Right renal cortex interstitium (tissue), 3 donors: ENCODE measurements around the gene RGL4. TPM values are rescaled to one million over a fixed set of nuclear protein-coding genes. Genes with fewer than 3 reads are reported as not detected.
"Not testable (repeated sequence)": the region's sequence is repeated elsewhere in the genome, so short reads cannot be mapped to it uniquely, and the experiment has no call there.

Source experiments
- DNase-seq, 3 donors: peaks; one replicate each; pipeline ENCODE4 v3.0.0-alpha.2; 2013; ENCODE audit warnings: low read depth in 3 of 3, low spot score in 2 of 3
- polyA plus RNA-seq, 3 donors: library from polyadenylated mRNA; unstranded; fragments of 120-200 nt; gene quantifications; one replicate each; pipeline ENCODE4 v1.2.1, GENCODE V29; 2013; ENCODE audit not compliant: insufficient read length in 3 of 3

RGL4 gene
- polyA plus RNA-seq, 3 donors = 1.8 to 3.1 (median 2.1) TPM

GRCh38 chr22:23676841-23677700 lies 13.7 kb upstream of the RGL4 start:
- not testable (repeated sequence) for DNase-seq

GRCh38 chr22:23677701-23677995 lies 13.2 kb upstream of the RGL4 start:
- DNase-seq = no peak

- no peak for DNase-seq
Measured at GRCh38 chr22:23678133-23678532, 12.7 kb upstream of the RGL4 start.

- DNase-seq = no peak
Measured at GRCh38 chr22:23681026-23681809, 9.6 kb upstream of the RGL4 start.

- DNase-seq = no peak
Measured at GRCh38 chr22:23682077-23682476, 8.7 kb upstream of the RGL4 start.

GRCh38 chr22:23682827-23683355 lies 7.9 kb upstream of the RGL4 start:
- DNase-seq = no peak

GRCh38 chr22:23683545-23683944 lies 7.3 kb upstream of the RGL4 start:
- DNase-seq = no peak

GRCh38 chr22:23684026-23684425 lies 6.8 kb upstream of the RGL4 start:
- DNase-seq = no peak

GRCh38 chr22:23684561-23685031 lies 6.2 kb upstream of the RGL4 start:
- no peak for DNase-seq

GRCh38 chr22:23685205-23685784 lies 5.5 kb upstream of the RGL4 start:
- no peak for DNase-seq

GRCh38 chr22:23686416-23687024 lies 4.3 kb upstream of the RGL4 start:
- no peak for DNase-seq

GRCh38 chr22:23688121-23688520 lies 2.7 kb upstream of the RGL4 start:
- no peak for DNase-seq

- no peak for DNase-seq
Measured at GRCh38 chr22:23688571-23688970, 2.2 kb upstream of the RGL4 start.

GRCh38 chr22:23689414-23689813 lies 1.4 kb upstream of the RGL4 start:
- no peak for DNase-seq

- DNase-seq = no peak
Measured at GRCh38 chr22:23691748-23692423, 1.1 kb downstream of the RGL4 start.

GRCh38 chr22:23692598-23693291 lies 1.9 kb downstream of the RGL4 start:
- no peak for DNase-seq

- DNase-seq = no peak
Measured at GRCh38 chr22:23693979-23694680, 3.3 kb downstream of the RGL4 start.

- no peak for DNase-seq
Measured at GRCh38 chr22:23695141-23695540, 4.3 kb downstream of the RGL4 start.
